PC-9 (cell line): ENCODE measurements around the gene OAT. TPM values are rescaled to one million over a fixed set of nuclear protein-coding genes. Genes with fewer than 3 reads are reported as not detected.

ENCODE experiments used
- BruUV-seq: library from RNA; stranded (reverse); fragments of 400-500 nt; replicated peaks from 2 replicates; lab custom pipeline; 2021; lab: Mats Ljungman, UMichigan
- CTCF ChIA-PET: fragments of 300-600 bp; sonication (Branson Sonifier 250); formaldehyde crosslinking; loops from one replicate; lab custom pipeline; 2022; ENCODE audit warnings: antibody characterized with exemption; lab: Charles Lee
- POLR2A ChIA-PET: fragments of 300-600 bp; sonication (Branson Sonifier 250); formaldehyde crosslinking; loops from one replicate; lab custom pipeline; 2022; ENCODE audit warnings: antibody characterized with exemption; ENCODE audit not compliant: unreplicated experiment; lab: Charles Lee
- DNase-seq, 2 experiments: peaks; one replicate each; pipeline versions ENCODE4 v3.0.0 to v3.0.0-alpha.2; 2015 to 2022; ENCODE audit warnings: mixed read lengths in 1 of 2
- H2AFZ ChIP-seq: fragments of 200-600 bp; sonication (generic); 2 replicates; pipeline ENCODE4 v1.8.1; 2017; ENCODE audit warnings: antibody characterized with exemption
- H3F3A ChIP-seq: fragments of 200-600 bp; sonication (generic); 2 replicates; pipeline ENCODE4 v1.8.1; 2017; ENCODE audit warnings: antibody characterized with exemption, mild to moderate bottlenecking, low read depth; ENCODE audit not compliant: insufficient read depth
- H3K27ac ChIP-seq: fragments of 200-600 bp; sonication (generic); 2 replicates; pipeline ENCODE4 v1.6.1; 2016; ENCODE audit warnings: mixed run types
- H3K27me3 ChIP-seq: fragments of 200-600 bp; sonication (generic); 2 replicates; pipeline ENCODE4 v1.6.1; 2016; ENCODE audit warnings: low read depth, mixed run types; ENCODE audit not compliant: insufficient read depth
- H3K36me3 ChIP-seq: fragments of 200-600 bp; sonication (generic); 2 replicates; pipeline ENCODE4 v1.6.1; 2016; ENCODE audit warnings: low read depth, mixed run types
- H3K4me1 ChIP-seq: fragments of 200-600 bp; sonication (generic); replicated peaks from 2 replicates; pipeline ENCODE4 v1.6.1; 2016; ENCODE audit warnings: mixed run types; ENCODE audit not compliant: insufficient read depth
- H3K4me2 ChIP-seq: fragments of 200-600 bp; sonication (generic); 2 replicates; pipeline ENCODE4 v1.6.1; 2017; ENCODE audit warnings: mixed run types
- H3K4me3 ChIP-seq: fragments of 200-600 bp; sonication (generic); 2 replicates; pipeline ENCODE4 v1.6.1; 2016; ENCODE audit warnings: mixed run types
- H3K79me2 ChIP-seq: fragments of 200-600 bp; sonication (generic); 2 replicates; pipeline ENCODE4 v1.6.1; 2017; ENCODE audit warnings: low read depth, mixed run types
- H3K9me2 ChIP-seq: fragments of 200-600 bp; sonication (generic); 2 replicates; pipeline ENCODE4 v1.8.1; 2017; ENCODE audit warnings: mild to moderate bottlenecking; ENCODE audit not compliant: insufficient read depth
- H3K9me3 ChIP-seq: fragments of 200-600 bp; sonication (generic); 2 replicates; pipeline ENCODE4 v1.8.1; 2016; ENCODE audit warnings: low read depth; ENCODE audit not compliant: insufficient read depth
- H4K20me1 ChIP-seq: fragments of 200-600 bp; sonication (generic); 2 replicates; pipeline ENCODE4 v1.8.1; 2017; ENCODE audit not compliant: insufficient read depth
- CTCF ChIP-seq: fragments of 200-600 bp; sonication (generic); conservative IDR thresholded peaks from 2 replicates; pipeline ENCODE4 v1.6.1; 2017; ENCODE audit warnings: mixed run types, antibody characterized with exemption, mild to moderate bottlenecking, moderate library complexity
- EZH2 ChIP-seq: fragments of 200-600 bp; sonication (generic); IDR thresholded peaks from 2 replicates; pipeline ENCODE4 v1.8.0; 2017; ENCODE audit warnings: antibody characterized with exemption, low read depth
- intact Hi-C: fragments of 100-400 bp; cut with micrococcal nuclease; formaldehyde crosslinking; loops from one replicate; pipeline ENCODE4 v1.10.0; 2022; ENCODE audit not compliant: unreplicated experiment
- total RNA-seq: library from RNA; stranded (reverse); gene quantifications from 2 replicates; pipeline ENCODE4 v1.2.3, GENCODE V29; 2021

Gene OAT
- total RNA-seq, 1 experiment from 2014 or later, result 130 TPM

DNA sequence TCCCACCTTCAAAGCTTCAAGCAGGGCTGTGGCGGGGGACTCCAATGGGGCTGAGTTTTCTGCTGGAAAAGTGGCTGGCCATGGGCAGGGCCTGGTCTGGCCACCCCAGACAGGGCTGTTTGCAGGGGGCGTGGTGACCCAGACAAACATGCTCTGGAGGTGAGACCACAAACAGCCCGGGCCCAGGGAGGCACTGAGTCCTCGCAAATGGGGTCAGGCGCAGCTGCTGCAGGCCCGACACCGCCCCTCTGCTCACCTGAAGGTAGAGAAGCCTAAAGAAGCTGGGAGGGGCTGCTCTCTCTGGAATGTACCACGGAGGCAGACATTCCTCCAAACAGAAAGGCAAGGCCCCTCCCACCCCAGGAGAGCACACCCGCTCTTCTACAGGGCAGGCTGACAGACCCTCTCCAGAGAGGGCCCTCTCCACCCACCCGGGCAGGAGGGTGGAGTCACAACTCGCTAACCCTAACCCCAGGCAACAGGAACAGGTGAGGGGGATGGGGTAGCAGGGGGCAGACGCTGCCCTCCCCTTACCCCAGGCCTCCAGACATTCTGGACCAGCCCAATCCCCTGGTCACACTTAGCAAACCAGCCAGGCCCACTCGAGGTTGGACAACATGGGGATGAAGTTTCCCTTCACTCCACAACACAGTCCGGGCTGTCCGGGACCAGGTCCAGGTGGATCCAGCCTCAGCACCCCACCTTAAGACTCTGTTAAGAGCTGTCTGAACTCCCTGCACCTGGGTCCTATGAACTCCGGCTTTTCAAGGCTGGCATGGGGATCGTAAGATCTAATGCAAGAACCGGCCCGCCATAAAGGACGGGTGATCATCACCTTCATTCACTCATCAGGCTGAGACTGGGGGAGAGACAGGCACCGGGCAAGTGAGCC is 32.3 kb downstream of the OAT start:
- Histone ChIP-seq H3K4me2 (no peak overlapping the region), H2AFZ (no peak overlapping the region), H4K20me1 (no peaks in the 10 kb centered on the region), H3K79me2 (no peaks in the 10 kb centered on the region), H3K9me3 (no peaks in the 10 kb centered on the region), H3K9me2 (no peaks in the 10 kb centered on the region), H3K27me3 (no peaks in the 10 kb centered on the region), H3K36me3 (no peaks in the 10 kb centered on the region), H3K27ac (no peak overlapping the region), H3F3A (no peaks in the 10 kb centered on the region), H3K4me3 (no peak overlapping the region), H3K4me1 (no peaks in the 10 kb centered on the region; the same call in 1 of the 2 replicates)
- TF ChIP-seq CTCF, result no peak
- BruUV-seq, result no TSS peak
- DNase-seq, result peak in 1 of 2 experiments; percentile 23
- CTCF ChIA-PET, result interaction anchor here (0.8 kb wide), 1 partner anchor 392 kb away, joined by 3 read pairs; no protein-coding TSS in a partner anchor
- POLR2A ChIA-PET, result interaction anchor here (0.8 kb wide), 1 partner anchor 299 kb away, joined by 3 read pairs; no protein-coding TSS in a partner anchor
- intact Hi-C loops, result loop anchor here (5.0 to 10.0 kb wide), 4 partner anchors 129 to 804 kb away; partner anchors contain the start of gene CHST15

GRCh38 chr10:124385627-124386185 is 33.0 kb downstream of the OAT start:
- H2AFZ ChIP-seq, result no peak overlapping the region
- H3F3A ChIP-seq, result no peaks in the 10 kb centered on the region
- H3K27ac ChIP-seq, result no peak overlapping the region
- H3K9me2 ChIP-seq, result no peaks in the 10 kb centered on the region
- no peak overlapping the region for H3K4me3 ChIP-seq
- no peaks in the 10 kb centered on the region for H3K79me2 ChIP-seq
- no peak for DNase-seq
- ChIA-PET CTCF (interaction anchor here (0.8 kb wide), 1 partner anchor 391 kb away, joined by 3 read pairs; no protein-coding TSS in a partner anchor), POLR2A (interaction anchor here (0.8 kb wide), 1 partner anchor 298 kb away, joined by 3 read pairs; no protein-coding TSS in a partner anchor)
- H4K20me1 ChIP-seq, result no peaks in the 10 kb centered on the region
- H3K36me3 ChIP-seq, result no peaks in the 10 kb centered on the region
- no peaks in the 10 kb centered on the region for H3K27me3 ChIP-seq
- no peaks in the 10 kb centered on the region; the same call in 1 of the 2 replicates for H3K4me1 ChIP-seq
- no peaks in the 10 kb centered on the region for H3K9me3 ChIP-seq
- BruUV-seq, result no TSS peak
- intact Hi-C loops, result loop anchor here (5.0 to 10.0 kb wide), 4 partner anchors 128 to 803 kb away; partner anchors contain the start of gene CHST15
- no peak overlapping the region for H3K4me2 ChIP-seq
- TF ChIP-seq EZH2 (no peak), CTCF (no peak)

GRCh38 chr10:124384591-124385190 is 34.0 kb downstream of the OAT start:
- DNase-seq, result no peak
- H2AFZ ChIP-seq, result no peak overlapping the region
- ChIA-PET CTCF (no interaction called here), POLR2A (no interaction called here)
- H3K9me3 ChIP-seq, result no peaks in the 10 kb centered on the region
- no peaks in the 10 kb centered on the region for H3K9me2 ChIP-seq
- BruUV-seq, result no TSS peak
- no peak overlapping the region for H3K4me2 ChIP-seq
- intact Hi-C loops, result loop anchor here (5.0 to 10.0 kb wide), 4 partner anchors 127 to 802 kb away; partner anchors contain the start of gene CHST15
- no peaks in the 10 kb centered on the region for H3K79me2 ChIP-seq
- TF ChIP-seq CTCF (no peak), EZH2 (no peak)
- H3K27ac ChIP-seq, result no peak overlapping the region
- no peaks in the 10 kb centered on the region; the same call in 1 of the 2 replicates for H3K4me1 ChIP-seq
- H4K20me1 ChIP-seq, result no peaks in the 10 kb centered on the region
- no peaks in the 10 kb centered on the region for H3K36me3 ChIP-seq
- H3K4me3 ChIP-seq, result no peak overlapping the region
- no peaks in the 10 kb centered on the region for H3F3A ChIP-seq
- H3K27me3 ChIP-seq, result no peaks in the 10 kb centered on the region
